Neural progenitor cell (in vitro differentiated cells): ENCODE results near the gene MITF. TPM values are rescaled to one million over a fixed set of nuclear protein-coding genes. Genes with fewer than 3 reads are reported as not detected.

Experiments used
- DNase-seq: peaks from one replicate; pipeline ENCODE4 v3.0.0-alpha.2; 2016; ENCODE audit warnings: low spot score
- H2AFZ ChIP-seq: fragments of 200-600 bp; sonication (generic); replicated peaks from 2 replicates; pipeline ENCODE4 v1.6.1; 2016; ENCODE audit warnings: antibody characterized with exemption
- H3F3A ChIP-seq: fragments of 200-600 bp; sonication (generic); 2 replicates; pipeline ENCODE4 v1.6.1; 2016; ENCODE audit warnings: antibody characterized with exemption, low read depth
- H3K27ac ChIP-seq: fragments of 200-600 bp; sonication (generic); 2 replicates; pipeline ENCODE4 v1.5.1; 2016; ENCODE audit warnings: mild to moderate bottlenecking
- H3K27me3 ChIP-seq: fragments of 200-600 bp; sonication (generic); 2 replicates; pipeline ENCODE4 v1.6.1; 2016; ENCODE audit warnings: mild to moderate bottlenecking, moderate library complexity
- H3K36me3 ChIP-seq: fragments of 200-600 bp; sonication (generic); 2 replicates; pipeline ENCODE4 v1.5.1; 2016
- H3K4me1 ChIP-seq: fragments of 200-600 bp; sonication (generic); 2 replicates; pipeline ENCODE4 v1.6.1; 2016; ENCODE audit warnings: mixed run types
- H3K4me2 ChIP-seq: fragments of 200-600 bp; sonication (generic); 2 replicates; pipeline ENCODE4 v1.6.1; 2016
- H3K4me3 ChIP-seq: fragments of 200-600 bp; sonication (generic); 2 replicates; pipeline ENCODE4 v1.5.1; 2016
- H3K79me2 ChIP-seq: fragments of 200-600 bp; sonication (generic); 2 replicates; pipeline ENCODE4 v1.6.1; 2016; ENCODE audit warnings: low read depth
- H3K9ac ChIP-seq: fragments of 200-600 bp; sonication (generic); 2 replicates; pipeline ENCODE4 v1.6.1; 2016
- H3K9me3 ChIP-seq: fragments of 200-600 bp; sonication (generic); 2 replicates; pipeline ENCODE4 v1.5.1; 2016; ENCODE audit warnings: low read depth
- H4K20me1 ChIP-seq: fragments of 200-600 bp; sonication (generic); 2 replicates; pipeline ENCODE4 v1.6.1; 2016; ENCODE audit warnings: low read depth
- H3K27ac Mint-ChIP-seq: 3 replicates; pipeline ENCODE4 v1.8.0; 2021; ENCODE audit warnings: mixed read lengths
- H3K27me3 Mint-ChIP-seq: 2 replicates; pipeline ENCODE4 v1.8.0; 2022; ENCODE audit warnings: low read depth, mild to moderate bottlenecking, inconsistent platforms, moderate library complexity, mixed read lengths; ENCODE audit not compliant: insufficient read depth
- H3K36me3 Mint-ChIP-seq: 3 replicates; pipeline ENCODE4 v1.8.0; 2021; ENCODE audit warnings: mixed read lengths
- H3K4me1 Mint-ChIP-seq: 3 replicates; pipeline ENCODE4 v1.8.0; 2021; ENCODE audit warnings: mixed read lengths
- H3K4me3 Mint-ChIP-seq: 3 replicates; pipeline ENCODE4 v1.8.0; 2021; ENCODE audit warnings: mild to moderate bottlenecking, moderate library complexity, mixed read lengths
- H3K9me3 Mint-ChIP-seq: 3 replicates; pipeline ENCODE4 v1.8.0; 2020; ENCODE audit warnings: mixed read lengths
- CTCF ChIP-seq: fragments of 200-600 bp; sonication (generic); IDR thresholded peaks from 2 replicates; pipeline ENCODE4 v1.5.1; 2017; ENCODE audit warnings: antibody characterized with exemption, mild to moderate bottlenecking
- EZH2 ChIP-seq: fragments of 200-600 bp; sonication (generic); IDR thresholded peaks from 2 replicates; pipeline ENCODE4 v1.6.1; 2017; ENCODE audit warnings: antibody characterized with exemption, mild to moderate bottlenecking, moderate library complexity
- EZH2phosphoT487 ChIP-seq: fragments of 200-600 bp; sonication (generic); IDR thresholded peaks from 2 replicates; pipeline ENCODE4 v1.6.1; 2017; ENCODE audit warnings: antibody characterized with exemption
- total RNA-seq: library from RNA; depleted of rRNA; stranded (reverse); fragments of >200 nt; gene quantifications from 2 replicates; pipeline ENCODE4 v1.2.3, GENCODE V29; 2015; ENCODE audit warnings: low replicate concordance

Gene MITF
- total RNA-seq, 1 donor from 2014 or later, result not detected

DNA sequence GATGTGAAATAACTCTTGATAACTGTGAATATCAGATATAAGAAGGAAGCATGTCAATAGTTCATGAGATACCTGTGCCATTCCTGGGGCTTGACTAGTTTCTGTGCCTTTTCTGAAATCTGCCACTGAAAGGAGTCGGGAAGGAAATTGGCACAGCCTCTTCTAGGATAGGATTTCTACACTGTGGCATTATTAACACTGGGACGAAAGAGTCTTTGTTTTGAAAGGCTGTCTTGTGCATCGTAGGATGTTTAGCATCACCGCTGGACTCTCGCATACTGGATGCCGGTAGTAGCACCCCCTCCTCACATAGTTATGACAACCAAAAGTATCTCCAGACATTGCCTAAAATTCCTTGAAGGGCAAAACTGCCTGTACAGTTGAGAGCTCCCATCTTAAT is 182.4 kb downstream of the MITF start:
- Mint-ChIP-seq H3K4me3 (no peak overlapping the region), H3K4me1 (peaks cover 3% of the 10 kb centered on the region), H3K9me3 (no peaks in the 10 kb centered on the region), H3K27ac (no peak overlapping the region), H3K27me3 (no peaks in the 10 kb centered on the region), H3K36me3 (no peaks in the 10 kb centered on the region)
- Histone ChIP-seq H4K20me1 (no peaks in the 10 kb centered on the region), H3K79me2 (no peaks in the 10 kb centered on the region), H3K9ac (no peak overlapping the region), H3K4me1 (no peaks in the 10 kb centered on the region), H3K36me3 (no peaks in the 10 kb centered on the region), H3F3A (no peaks in the 10 kb centered on the region), H3K4me2 (no peak overlapping the region), H3K27ac (no peak overlapping the region), H3K9me3 (no peaks in the 10 kb centered on the region), H2AFZ (no peak overlapping the region), H3K4me3 (no peak overlapping the region), H3K27me3 (no peaks in the 10 kb centered on the region)
- no peak for TF ChIP-seq CTCF
- TF ChIP-seq EZH2phosphoT487, result no peak
- no peak for TF ChIP-seq EZH2
- no peak for DNase-seq

- H3K27me3 ChIP-seq, result no peaks in the 10 kb centered on the region
- no peak overlapping the region for H3K9ac ChIP-seq
- no peak overlapping the region for H3K4me3 Mint-ChIP-seq
- H3K4me1 Mint-ChIP-seq, result peaks cover 3% of the 10 kb centered on the region
- no peaks in the 10 kb centered on the region for H3K4me1 ChIP-seq
- no peak overlapping the region for H3K4me3 ChIP-seq
- no peak overlapping the region for H3K27ac Mint-ChIP-seq
- no peaks in the 10 kb centered on the region for H3K36me3 Mint-ChIP-seq
- no peaks in the 10 kb centered on the region for H3K9me3 Mint-ChIP-seq
- H3K27me3 Mint-ChIP-seq, result no peaks in the 10 kb centered on the region
- no peak overlapping the region for H3K27ac ChIP-seq
- no peaks in the 10 kb centered on the region for H3K36me3 ChIP-seq
- no peak for DNase-seq
- H3F3A ChIP-seq, result no peaks in the 10 kb centered on the region
- no peak overlapping the region for H3K4me2 ChIP-seq
- H4K20me1 ChIP-seq, result no peaks in the 10 kb centered on the region
- H3K79me2 ChIP-seq, result no peaks in the 10 kb centered on the region
- H2AFZ ChIP-seq, result no peak overlapping the region
- no peaks in the 10 kb centered on the region for H3K9me3 ChIP-seq
- TF ChIP-seq EZH2phosphoT487, result no peak
- TF ChIP-seq EZH2, result no peak
- no peak for TF ChIP-seq CTCF
These were observed 183.3 kb downstream of the MITF start for GRCh38 chr3:69922521-69923000.

- no peaks in the 10 kb centered on the region for H3K36me3 Mint-ChIP-seq
- TF ChIP-seq CTCF (no peak), EZH2phosphoT487 (no peak), EZH2 (no peak)
- Histone ChIP-seq H3K4me3 (no peak overlapping the region), H3K9me3 (no peaks in the 10 kb centered on the region), H3K4me1 (no peaks in the 10 kb centered on the region), H3K27ac (no peak overlapping the region), H3K36me3 (no peaks in the 10 kb centered on the region), H3K79me2 (no peaks in the 10 kb centered on the region), H3K4me2 (no peak overlapping the region), H4K20me1 (no peaks in the 10 kb centered on the region), H3F3A (no peaks in the 10 kb centered on the region), H3K9ac (no peak overlapping the region), H3K27me3 (no peaks in the 10 kb centered on the region), H2AFZ (no peak overlapping the region)
- no peak for DNase-seq
- H3K4me1 Mint-ChIP-seq, result peaks cover 3% of the 10 kb centered on the region
- no peak overlapping the region for H3K27ac Mint-ChIP-seq
- H3K4me3 Mint-ChIP-seq, result no peak overlapping the region
- no peaks in the 10 kb centered on the region for H3K27me3 Mint-ChIP-seq
- no peaks in the 10 kb centered on the region for H3K9me3 Mint-ChIP-seq
These were observed 186.2 kb downstream of the MITF start for GRCh38 chr3:69925506-69925905.
